ENCODE data around the gene VAPB.

- TF ChIP-seq CTCF (IDR thresholded peaks at IDR 0.05) = no peak
- TF ChIP-seq POLR2A (IDR thresholded peaks at IDR 0.05) = no peak
These were observed 69.5 kb downstream of the VAPB start for GRCh38 chr20:58458342-58459057.
